Activated T-helper 17 cell treated with anti-CD3 and anti-CD28 coated beads, Interleukin-2, amount 50 U/mL, for 72 hours (primary cell): ENCODE results near the gene TRMT13. TPM values are rescaled to one million over a fixed set of nuclear protein-coding genes. Genes with fewer than 3 reads are reported as not detected.

Experiments
- ATAC-seq: fragments of 150-1000 bp; cut with Tn5 transposase; replicated peaks from 2 replicates; pipeline ENCODE4 v1.10.0; 2021; ENCODE audit warnings: mild to moderate bottlenecking, moderate library complexity
- H3K27ac Mint-ChIP-seq: one replicate; pipeline ENCODE4 v1.8.0; 2022; ENCODE audit warnings: mixed read lengths
- H3K27me3 Mint-ChIP-seq: one replicate; pipeline ENCODE4 v1.8.0; 2022; ENCODE audit warnings: mixed read lengths
- H3K36me3 Mint-ChIP-seq: one replicate; pipeline ENCODE4 v1.8.0; 2022; ENCODE audit warnings: low read depth, mild to moderate bottlenecking, mixed read lengths
- H3K4me1 Mint-ChIP-seq: one replicate; pipeline ENCODE4 v1.8.0; 2022; ENCODE audit warnings: mixed read lengths
- H3K4me3 Mint-ChIP-seq: one replicate; pipeline ENCODE4 v1.8.0; 2022; ENCODE audit warnings: mild to moderate bottlenecking, mixed read lengths
- H3K9me3 Mint-ChIP-seq: one replicate; pipeline ENCODE4 v1.8.0; 2022; ENCODE audit warnings: mixed read lengths
- total RNA-seq, 2 donors: library from RNA; stranded (reverse); gene quantifications; one replicate each; pipeline ENCODE4 v1.2.3, GENCODE V29; 2022

TRMT13 gene
- total RNA-seq, 2 donors from 2014 or later, result 18.4 to 23.5 TPM

GRCh38 chr1:100141192-100141591, 8.2 kb downstream of the TRMT13 start:
- Mint-ChIP-seq H3K27me3 (no peaks in the 10 kb centered on the region), H3K36me3 (peaks cover 99% of the 10 kb centered on the region), H3K4me1 (no peaks in the 10 kb centered on the region), H3K4me3 (no peak overlapping the region), H3K9me3 (no peaks in the 10 kb centered on the region), H3K27ac (no peak overlapping the region)
- ATAC-seq, result no peak

- Mint-ChIP-seq H3K4me3 (no peak overlapping the region), H3K4me1 (no peaks in the 10 kb centered on the region), H3K36me3 (peaks cover 97% of the 10 kb centered on the region), H3K27me3 (no peaks in the 10 kb centered on the region), H3K27ac (peak overlapping the region; percentile 53), H3K9me3 (no peaks in the 10 kb centered on the region)
- ATAC-seq, result no peak
These were observed 9.4 kb downstream of the TRMT13 start for GRCh38 chr1:100142343-100142742.

GRCh38 chr1:100145116-100145515, 12.2 kb downstream of the TRMT13 start:
- H3K27me3 Mint-ChIP-seq, result no peaks in the 10 kb centered on the region
- no peaks in the 10 kb centered on the region for H3K9me3 Mint-ChIP-seq
- no peak overlapping the region for H3K4me3 Mint-ChIP-seq
- no peak overlapping the region for H3K27ac Mint-ChIP-seq
- H3K36me3 Mint-ChIP-seq, result peaks cover 91% of the 10 kb centered on the region
- ATAC-seq, result no peak
- H3K4me1 Mint-ChIP-seq, result no peaks in the 10 kb centered on the region

GRCh38 chr1:100146958-100147357, 14.0 kb downstream of the TRMT13 start:
- H3K27me3 Mint-ChIP-seq, result no peaks in the 10 kb centered on the region
- H3K36me3 Mint-ChIP-seq, result peaks cover 79% of the 10 kb centered on the region

GRCh38 chr1:100147875-100148274, 14.9 kb downstream of the TRMT13 start:
- peaks cover 8% of the 10 kb centered on the region for H3K4me1 Mint-ChIP-seq
- H3K9me3 Mint-ChIP-seq, result no peaks in the 10 kb centered on the region
- H3K36me3 Mint-ChIP-seq, result peaks cover 70% of the 10 kb centered on the region
- no peak overlapping the region for H3K27ac Mint-ChIP-seq
- H3K27me3 Mint-ChIP-seq, result no peaks in the 10 kb centered on the region
- H3K4me3 Mint-ChIP-seq, result no peak overlapping the region
- ATAC-seq, result no peak

More at GRCh38 chr1:100146958-100147357, 14.0 kb downstream of the TRMT13 start:
- H3K4me3 Mint-ChIP-seq, result no peak overlapping the region
- peaks cover 2% of the 10 kb centered on the region for H3K4me1 Mint-ChIP-seq
- H3K27ac Mint-ChIP-seq, result no peak overlapping the region
- ATAC-seq, result no peak
- no peaks in the 10 kb centered on the region for H3K9me3 Mint-ChIP-seq

GRCh38 chr1:100151679-100152078, 18.7 kb downstream of the TRMT13 start:
- H3K27ac Mint-ChIP-seq, result peak overlapping the region; percentile 25

GRCh38 chr1:100152271-100152670, 19.3 kb downstream of the TRMT13 start:
- Mint-ChIP-seq H3K27me3 (no peaks in the 10 kb centered on the region), H3K27ac (peak overlapping the region; percentile 25), H3K4me1 (peaks cover 8% of the 10 kb centered on the region), H3K36me3 (peaks cover 29% of the 10 kb centered on the region), H3K9me3 (no peaks in the 10 kb centered on the region), H3K4me3 (no peak overlapping the region)
- peak; percentile 32 for ATAC-seq

More at GRCh38 chr1:100151679-100152078, 18.7 kb downstream of the TRMT13 start:
- no peak for ATAC-seq
- H3K27me3 Mint-ChIP-seq, result no peaks in the 10 kb centered on the region
- H3K4me3 Mint-ChIP-seq, result no peak overlapping the region
- H3K36me3 Mint-ChIP-seq, result peaks cover 32% of the 10 kb centered on the region
- H3K4me1 Mint-ChIP-seq, result peaks cover 8% of the 10 kb centered on the region
- H3K9me3 Mint-ChIP-seq, result no peaks in the 10 kb centered on the region

GRCh38 chr1:100162881-100163280, 29.9 kb downstream of the TRMT13 start:
- Mint-ChIP-seq H3K4me3 (no peak overlapping the region), H3K4me1 (no peaks in the 10 kb centered on the region), H3K27ac (no peak overlapping the region)

GRCh38 chr1:100164216-100164615, 31.3 kb downstream of the TRMT13 start:
- Mint-ChIP-seq H3K36me3 (no peaks in the 10 kb centered on the region), H3K4me1 (no peaks in the 10 kb centered on the region), H3K4me3 (no peak overlapping the region), H3K27ac (no peak overlapping the region), H3K27me3 (no peaks in the 10 kb centered on the region), H3K9me3 (no peaks in the 10 kb centered on the region)
- no peak for ATAC-seq

More at GRCh38 chr1:100162881-100163280, 29.9 kb downstream of the TRMT13 start:
- no peak for ATAC-seq
- no peaks in the 10 kb centered on the region for H3K27me3 Mint-ChIP-seq
- H3K36me3 Mint-ChIP-seq, result no peaks in the 10 kb centered on the region
- H3K9me3 Mint-ChIP-seq, result no peaks in the 10 kb centered on the region

- Mint-ChIP-seq H3K9me3 (no peaks in the 10 kb centered on the region), H3K36me3 (no peaks in the 10 kb centered on the region), H3K4me3 (no peak overlapping the region), H3K27ac (no peak overlapping the region), H3K27me3 (no peaks in the 10 kb centered on the region), H3K4me1 (no peaks in the 10 kb centered on the region)
- no peak for ATAC-seq
These were observed 31.7 kb downstream of the TRMT13 start for GRCh38 chr1:100164702-100165101.

- no peak overlapping the region for H3K27ac Mint-ChIP-seq
- H3K36me3 Mint-ChIP-seq, result no peaks in the 10 kb centered on the region
- H3K4me3 Mint-ChIP-seq, result no peak overlapping the region
- no peaks in the 10 kb centered on the region for H3K27me3 Mint-ChIP-seq
- H3K9me3 Mint-ChIP-seq, result no peaks in the 10 kb centered on the region
- no peak for ATAC-seq
- no peaks in the 10 kb centered on the region for H3K4me1 Mint-ChIP-seq
These were observed 35.1 kb downstream of the TRMT13 start for GRCh38 chr1:100168051-100168450.

GRCh38 chr1:100177295-100178041, 44.5 kb downstream of the TRMT13 start:
- no peaks in the 10 kb centered on the region for H3K9me3 Mint-ChIP-seq
- H3K27ac Mint-ChIP-seq, result no peak overlapping the region
- no peaks in the 10 kb centered on the region for H3K4me1 Mint-ChIP-seq
- H3K27me3 Mint-ChIP-seq, result no peaks in the 10 kb centered on the region
- no peak for ATAC-seq
- no peak overlapping the region for H3K4me3 Mint-ChIP-seq
- no peaks in the 10 kb centered on the region for H3K36me3 Mint-ChIP-seq

GRCh38 chr1:100178091-100178490, 45.1 kb downstream of the TRMT13 start, which contains the start of gene LRRC39:
Gene LRRC39 (minus strand): TSS chr1:100178256. CDS start chr1:100168516, 9,740 bp downstream.
- no peak for ATAC-seq
- Mint-ChIP-seq H3K36me3 (no peaks in the 10 kb centered on the region), H3K27ac (no peak within 1 kb of the TSS), H3K4me1 (no peaks in the 10 kb centered on the region), H3K4me3 (no peak within 1 kb of the TSS), H3K9me3 (no peaks in the 10 kb centered on the region), H3K27me3 (no peaks in the 10 kb centered on the region)

- H3K27ac Mint-ChIP-seq, result no peak overlapping the region
- H3K4me1 Mint-ChIP-seq, result no peaks in the 10 kb centered on the region
- H3K36me3 Mint-ChIP-seq, result no peaks in the 10 kb centered on the region
- ATAC-seq, result no peak
- no peaks in the 10 kb centered on the region for H3K9me3 Mint-ChIP-seq
- no peaks in the 10 kb centered on the region for H3K27me3 Mint-ChIP-seq
- no peak overlapping the region for H3K4me3 Mint-ChIP-seq
These were observed 50.4 kb downstream of the TRMT13 start for GRCh38 chr1:100183370-100183769.

GRCh38 chr1:100184536-100184935, 51.6 kb downstream of the TRMT13 start:
- Mint-ChIP-seq H3K27me3 (no peaks in the 10 kb centered on the region), H3K4me3 (no peak overlapping the region), H3K27ac (no peak overlapping the region), H3K4me1 (no peaks in the 10 kb centered on the region), H3K36me3 (no peaks in the 10 kb centered on the region), H3K9me3 (no peaks in the 10 kb centered on the region)
- ATAC-seq, result no peak
